ENCODE measurements around the gene ATP11C.

GRCh38 chrX:139914421-139914820, 18.4 kb downstream of the ATP11C start:
- TF ChIP-seq CTCF (IDR thresholded peaks at IDR 0.05; ENCODE audit: borderline replicate concordance, extremely low read depth, low read length, poor library complexity, severe bottlenecking) (no peak), EZH2 (IDR thresholded peaks at IDR 0.05; ENCODE audit: borderline replicate concordance, low read depth, low read length, severe bottlenecking) (no peak)

Measured in DND-41 (cell line).